ENCODE measurements around the gene ILKAP. TPM values are rescaled to one million over a fixed set of nuclear protein-coding genes. Genes with fewer than 3 reads are reported as not detected.

Gene ILKAP
- total RNA-seq, 1 experiment from 2014 or later, result 20.2 TPM

- H3K4me3 ChIP-seq, result no peak overlapping the region
- H3K27me3 ChIP-seq (replicated peaks), result no peaks in the 10 kb centered on the region
Observed at GRCh38 chr2:238162251-238162845, 41.1 kb downstream of the ILKAP start.

GRCh38 chr2:238161291-238162051 is 42.0 kb downstream of the ILKAP start:
- H3K9me3 ChIP-seq (replicated peaks), result no peaks in the 10 kb centered on the region
- no peaks in the 10 kb centered on the region for H3K27me3 ChIP-seq (replicated peaks)
- DNase-seq (ENCODE audit: low read depth in 1 of 2, low spot score in 2 of 2), result no peak
- peaks cover 18% of the 10 kb centered on the region for H3K4me1 ChIP-seq (replicated peaks)
- H3K27ac ChIP-seq, result no peak overlapping the region
- H3K36me3 ChIP-seq, result no peaks in the 10 kb centered on the region
- H3K4me3 ChIP-seq, result no peak overlapping the region

More at GRCh38 chr2:238162251-238162845, 41.1 kb downstream of the ILKAP start:
- H3K9me3 ChIP-seq (replicated peaks), result no peaks in the 10 kb centered on the region
- H3K27ac ChIP-seq, result no peak overlapping the region
- DNase-seq (ENCODE audit: low read depth in 1 of 2, low spot score in 2 of 2), result no peak
- H3K4me1 ChIP-seq (replicated peaks), result peaks cover 18% of the 10 kb centered on the region
- H3K36me3 ChIP-seq, result peaks cover 2% of the 10 kb centered on the region

- H3K27me3 ChIP-seq (replicated peaks), result no peaks in the 10 kb centered on the region
- H3K4me1 ChIP-seq (replicated peaks), result peaks cover 18% of the 10 kb centered on the region
- no peak overlapping the region for H3K4me3 ChIP-seq
- no peak for DNase-seq (ENCODE audit: low read depth in 1 of 2, low spot score in 2 of 2)
- no peaks in the 10 kb centered on the region for H3K36me3 ChIP-seq
- no peak overlapping the region for H3K27ac ChIP-seq
- no peaks in the 10 kb centered on the region for H3K9me3 ChIP-seq (replicated peaks)
Observed at GRCh38 chr2:238160206-238161129, 43.0 kb downstream of the ILKAP start.

- no peaks in the 10 kb centered on the region for H3K27me3 ChIP-seq (replicated peaks)
- H3K4me1 ChIP-seq (replicated peaks), result peaks cover 18% of the 10 kb centered on the region
- no peak overlapping the region for H3K27ac ChIP-seq
- no peaks in the 10 kb centered on the region for H3K9me3 ChIP-seq (replicated peaks)
- DNase-seq (ENCODE audit: low read depth in 1 of 2, low spot score in 2 of 2), result no peak
- H3K36me3 ChIP-seq, result no peaks in the 10 kb centered on the region
- peak overlapping the region; percentile 45; the same call in 1 of the 2 replicates for H3K4me3 ChIP-seq
Observed at GRCh38 chr2:238159661-238160205, 43.8 kb downstream of the ILKAP start.

- Histone ChIP-seq H3K27ac (no peak overlapping the region), H3K4me1 (replicated peaks) (peaks cover 18% of the 10 kb centered on the region), H3K9me3 (replicated peaks) (no peaks in the 10 kb centered on the region; the same call in 1 of the 2 replicates), H3K4me3 (peak overlapping the region; percentile 45), H3K36me3 (no peaks in the 10 kb centered on the region), H3K27me3 (replicated peaks) (no peaks in the 10 kb centered on the region)
- no peak for DNase-seq (ENCODE audit: low read depth in 1 of 2, low spot score in 2 of 2)
Observed at GRCh38 chr2:238159071-238159539, 44.4 kb downstream of the ILKAP start.

GRCh38 chr2:238158509-238159070 is 44.9 kb downstream of the ILKAP start, which contains the start of gene ERFE:
TSS of gene ERFE (plus strand) at chr2:238158970. CDS start at chr2:238159008, 38 bp downstream.
- Histone ChIP-seq H3K27ac (no peak within 1 kb of the TSS), H3K36me3 (no peaks in the 10 kb centered on the region), H3K4me1 (replicated peaks) (peaks cover 16% of the 10 kb centered on the region), H3K9me3 (replicated peaks) (no peaks in the 10 kb centered on the region; the same call in 1 of the 2 replicates), H3K27me3 (replicated peaks) (no peaks in the 10 kb centered on the region), H3K4me3 (peak within 1 kb of the TSS; percentile 45)
- DNase-seq (ENCODE audit: low read depth in 1 of 2, low spot score in 2 of 2), result no peak

GRCh38 chr2:238158018-238158508 is 45.4 kb downstream of the ILKAP start:
- H3K36me3 ChIP-seq, result no peaks in the 10 kb centered on the region
- no peak for DNase-seq (ENCODE audit: low read depth in 1 of 2, low spot score in 2 of 2)
- no peaks in the 10 kb centered on the region for H3K27me3 ChIP-seq (replicated peaks)
- no peak overlapping the region for H3K4me3 ChIP-seq
- H3K9me3 ChIP-seq (replicated peaks), result no peaks in the 10 kb centered on the region; the same call in 1 of the 2 replicates
- H3K27ac ChIP-seq, result no peak overlapping the region
- peaks cover 12% of the 10 kb centered on the region for H3K4me1 ChIP-seq (replicated peaks)

- no peak for DNase-seq (ENCODE audit: low read depth in 1 of 2, low spot score in 2 of 2)
- Histone ChIP-seq H3K9me3 (replicated peaks) (no peaks in the 10 kb centered on the region; the same call in 1 of the 2 replicates), H3K27ac (no peak overlapping the region), H3K4me1 (replicated peaks) (peaks cover 12% of the 10 kb centered on the region), H3K4me3 (no peak overlapping the region), H3K27me3 (replicated peaks) (no peaks in the 10 kb centered on the region), H3K36me3 (no peaks in the 10 kb centered on the region)
Observed at GRCh38 chr2:238157506-238158017, 45.9 kb downstream of the ILKAP start.

- no peaks in the 10 kb centered on the region for H3K36me3 ChIP-seq
- H3K4me1 ChIP-seq (replicated peaks), result peaks cover 12% of the 10 kb centered on the region
- no peak overlapping the region for H3K27ac ChIP-seq
- DNase-seq (ENCODE audit: low read depth in 1 of 2, low spot score in 2 of 2), result no peak
- H3K4me3 ChIP-seq, result no peak overlapping the region
- no peaks in the 10 kb centered on the region for H3K27me3 ChIP-seq (replicated peaks)
- H3K9me3 ChIP-seq (replicated peaks), result no peaks in the 10 kb centered on the region; the same call in 1 of the 2 replicates
Observed at GRCh38 chr2:238155761-238156694, 47.5 kb downstream of the ILKAP start.

GRCh38 chr2:238155051-238155760 is 48.3 kb downstream of the ILKAP start:
- H3K9me3 ChIP-seq (replicated peaks), result no peaks in the 10 kb centered on the region; the same call in 1 of the 2 replicates
- H3K27ac ChIP-seq, result no peak overlapping the region
- no peak overlapping the region for H3K4me3 ChIP-seq
- H3K36me3 ChIP-seq, result no peaks in the 10 kb centered on the region
- DNase-seq (ENCODE audit: low read depth in 1 of 2, low spot score in 2 of 2), result no peak
- no peaks in the 10 kb centered on the region for H3K27me3 ChIP-seq (replicated peaks)
- peaks cover 11% of the 10 kb centered on the region for H3K4me1 ChIP-seq (replicated peaks)

- DNase-seq (ENCODE audit: low read depth in 1 of 2, low spot score in 2 of 2), result no peak
- Histone ChIP-seq H3K9me3 (replicated peaks) (no peaks in the 10 kb centered on the region; the same call in 1 of the 2 replicates), H3K36me3 (no peaks in the 10 kb centered on the region)
Observed at GRCh38 chr2:238154570-238154969, 48.9 kb downstream of the ILKAP start.

More at GRCh38 chr2:238154570-238154969, 48.9 kb downstream of the ILKAP start:
- H3K4me1 ChIP-seq (replicated peaks), result peaks cover 8% of the 10 kb centered on the region
- no peak overlapping the region for H3K27ac ChIP-seq
- H3K27me3 ChIP-seq (replicated peaks), result no peaks in the 10 kb centered on the region
- no peak overlapping the region for H3K4me3 ChIP-seq
